NT2/D1 (cell line): Measurements from ENCODE around the gene DRAM1.

Source experiments
- SUZ12 ChIP-seq: IDR thresholded peaks from 2 replicates; pipeline ENCODE4 v1.6.1; 2011; ENCODE audit not compliant: insufficient read length, insufficient read depth; ENCODE audit errors: extremely low read depth
- YY1 ChIP-seq: IDR thresholded peaks from 2 replicates; pipeline ENCODE4 v1.6.1; 2011; ENCODE audit not compliant: insufficient read length, insufficient read depth
- ZNF274 ChIP-seq: IDR thresholded peaks from 2 replicates; pipeline ENCODE4 v1.6.1; 2011; ENCODE audit warnings: mild to moderate bottlenecking, low read depth, low read length

DNA sequence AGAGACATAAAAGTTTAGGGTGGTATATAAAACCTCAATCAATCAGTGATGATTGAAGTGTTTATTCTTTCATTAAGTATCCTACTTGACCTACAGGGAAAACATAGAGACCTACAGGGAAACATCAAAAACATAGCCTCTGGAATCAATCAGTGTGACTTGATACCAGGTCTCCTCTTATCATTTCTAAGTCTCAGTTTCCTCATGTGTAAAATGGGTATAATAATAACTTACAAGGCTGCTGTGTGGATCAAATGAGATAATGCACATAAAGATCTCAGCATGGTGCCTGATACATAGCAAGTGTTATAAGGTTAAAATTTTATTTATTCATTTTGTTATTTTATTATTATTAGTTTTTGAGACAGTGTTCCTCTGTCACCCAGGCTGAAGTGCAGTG, 24.4 kb upstream of the DRAM1 start:
- TF ChIP-seq YY1, result no peak
- TF ChIP-seq ZNF274, result no peak
- TF ChIP-seq SUZ12, result no peak
